NCI-H2107 treated with DMSO at 0.1 percent for 48 hours (cell line): ENCODE results near the gene RBM28.
"Not testable (repeated sequence)": the region's sequence is repeated elsewhere in the genome, so short reads cannot be mapped to it uniquely, and the experiment has no call there.

Experiments used
- DNase-seq: peaks from one replicate; lab custom pipeline; 2025; ENCODE audit not compliant: unreplicated experiment; lab: John Stamatoyannopoulos, UW

Gene RBM28

DNA sequence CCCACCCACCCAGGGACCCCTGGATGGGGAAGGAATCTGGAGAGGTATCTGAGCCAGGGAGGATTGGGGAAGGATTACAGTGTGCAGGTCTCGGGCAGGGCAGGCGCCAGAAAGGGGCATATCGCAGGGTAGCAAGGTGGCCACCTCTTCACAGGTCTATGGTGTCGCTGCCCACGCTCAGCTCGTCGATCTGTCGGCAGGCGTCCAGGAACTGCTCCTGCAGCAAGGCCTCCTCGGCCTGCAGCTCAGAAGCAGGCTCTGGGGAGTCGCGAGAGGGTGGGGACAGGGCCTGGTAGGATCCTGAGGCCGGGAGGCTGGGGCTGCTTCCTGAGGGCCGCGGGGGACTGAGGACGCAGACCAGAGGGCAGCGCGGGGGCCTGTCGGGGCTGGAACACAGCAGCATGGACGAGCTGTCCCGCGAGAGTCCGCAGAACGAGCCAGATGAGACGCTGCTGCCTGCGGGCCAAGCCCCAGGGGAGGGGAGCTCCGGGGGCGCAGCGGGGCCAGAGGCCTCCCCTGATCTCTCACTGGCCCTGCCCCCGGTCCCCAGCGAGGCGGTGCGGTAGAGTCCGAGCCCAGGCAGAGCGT is 7.1 kb upstream of the RBM28 start:
- DNase-seq = no peak

DNA sequence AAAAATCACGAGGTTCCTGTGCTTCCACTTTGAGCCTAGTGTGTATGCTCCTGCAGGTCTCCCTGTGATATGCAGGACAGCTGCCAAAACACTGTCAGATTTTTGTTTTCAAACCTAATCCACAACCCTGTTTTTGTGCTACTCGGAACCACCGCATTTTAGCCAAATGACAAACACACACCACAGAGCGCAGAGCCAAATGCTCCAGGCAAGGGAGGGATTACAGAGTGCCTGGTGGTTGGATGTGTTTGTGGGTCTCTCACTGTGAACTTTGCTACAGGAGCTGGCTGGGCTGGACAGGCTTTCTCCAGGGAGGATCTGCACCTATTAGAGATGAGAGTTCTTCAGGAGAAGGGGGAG is 5.7 kb upstream of the RBM28 start:
- DNase-seq = no peak

DNA sequence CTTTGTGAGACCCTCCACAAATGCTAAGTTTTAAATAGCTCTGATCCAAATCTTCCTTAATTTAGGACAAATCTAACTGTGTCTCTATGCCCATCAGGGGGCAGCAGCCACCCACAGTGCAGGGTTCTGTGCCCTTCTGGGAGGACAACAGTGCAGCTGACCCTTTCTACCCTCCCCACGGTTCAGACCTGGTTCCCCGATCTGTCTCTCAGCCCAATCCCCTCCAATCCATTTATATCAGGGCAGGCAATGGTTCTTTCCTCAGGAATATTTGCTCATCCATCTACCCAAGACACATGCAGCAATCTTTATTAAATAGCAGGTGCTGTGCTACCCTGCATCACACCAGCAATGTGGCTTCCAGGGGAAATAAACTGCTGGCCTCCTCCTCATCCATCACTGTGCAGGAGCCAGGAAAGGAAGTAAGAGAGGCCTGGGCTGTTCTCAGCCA is 4.0 kb upstream of the RBM28 start:
- DNase-seq = peak; percentile 28

DNA sequence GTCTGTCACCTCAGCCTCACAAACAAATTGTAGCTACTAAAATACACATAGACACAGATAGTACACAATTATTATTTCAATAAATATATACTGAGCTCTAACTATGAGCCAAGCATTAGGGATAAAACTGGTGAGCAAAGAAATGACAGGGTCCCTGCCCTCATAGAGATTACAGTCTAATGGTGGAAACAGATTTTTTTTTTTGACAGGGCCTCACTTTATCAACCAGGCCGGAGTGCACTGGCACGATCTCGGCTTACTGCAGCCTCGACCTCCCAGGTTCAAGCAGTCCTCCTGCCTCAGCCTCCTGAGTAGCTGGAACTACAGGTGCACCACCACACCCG is 695 bp upstream of the RBM28 start:
- no peak for DNase-seq

DNA sequence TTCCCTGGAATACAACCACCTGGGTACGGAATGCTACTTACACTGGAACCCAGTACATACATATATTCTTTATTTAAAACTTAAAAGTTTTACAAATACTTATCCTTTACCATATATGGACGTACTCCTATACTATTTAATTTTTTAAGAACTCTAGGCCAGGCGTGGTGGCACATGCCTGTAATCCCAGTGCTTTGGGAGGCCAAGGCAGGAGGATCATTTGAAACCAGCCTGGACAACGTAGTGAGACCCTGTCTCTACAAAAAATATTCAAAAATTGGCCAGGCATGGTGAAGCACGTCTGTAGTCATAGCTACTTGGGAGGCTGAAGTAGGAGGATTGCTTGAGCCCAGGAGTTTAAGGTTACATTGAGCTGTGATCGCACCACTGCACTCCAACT is 2.0 kb downstream of the RBM28 start:
- no peak for DNase-seq

DNA sequence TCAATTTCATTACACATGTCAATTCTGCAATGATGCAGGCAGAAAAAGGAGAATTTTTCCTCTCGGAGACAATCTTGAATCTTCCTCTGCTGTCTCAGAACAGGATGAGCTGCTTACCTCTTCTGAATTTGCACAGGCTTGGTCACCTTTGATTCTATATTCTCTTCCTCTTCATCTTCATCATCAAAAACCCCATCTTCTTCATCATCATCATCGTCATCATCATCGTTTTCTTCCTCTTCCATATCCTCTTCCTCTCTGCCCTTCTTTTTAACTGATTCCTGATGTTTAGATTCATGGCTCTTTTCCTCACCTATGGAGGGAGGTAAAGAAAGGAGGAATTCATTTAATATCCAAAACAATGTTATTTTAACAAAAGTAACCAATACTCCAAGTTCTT is 8.0 kb downstream of the RBM28 start:
- no peak for DNase-seq

DNA sequence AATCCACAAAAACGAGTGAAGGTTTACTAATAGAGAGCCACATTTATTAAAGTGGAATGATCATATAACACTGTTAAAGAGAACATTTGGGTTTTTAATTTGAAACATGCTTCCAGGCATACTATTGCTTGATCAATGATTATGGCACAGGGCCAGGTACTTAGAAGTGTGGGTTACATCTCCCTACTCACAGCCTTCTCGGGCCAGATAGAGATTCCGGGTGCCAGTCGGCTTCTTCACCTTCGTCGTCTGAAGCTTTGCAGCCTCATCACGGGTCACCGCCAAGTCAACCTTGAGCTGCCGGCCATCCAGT is 19.4 kb downstream of the RBM28 start:
- no peak for DNase-seq

DNA sequence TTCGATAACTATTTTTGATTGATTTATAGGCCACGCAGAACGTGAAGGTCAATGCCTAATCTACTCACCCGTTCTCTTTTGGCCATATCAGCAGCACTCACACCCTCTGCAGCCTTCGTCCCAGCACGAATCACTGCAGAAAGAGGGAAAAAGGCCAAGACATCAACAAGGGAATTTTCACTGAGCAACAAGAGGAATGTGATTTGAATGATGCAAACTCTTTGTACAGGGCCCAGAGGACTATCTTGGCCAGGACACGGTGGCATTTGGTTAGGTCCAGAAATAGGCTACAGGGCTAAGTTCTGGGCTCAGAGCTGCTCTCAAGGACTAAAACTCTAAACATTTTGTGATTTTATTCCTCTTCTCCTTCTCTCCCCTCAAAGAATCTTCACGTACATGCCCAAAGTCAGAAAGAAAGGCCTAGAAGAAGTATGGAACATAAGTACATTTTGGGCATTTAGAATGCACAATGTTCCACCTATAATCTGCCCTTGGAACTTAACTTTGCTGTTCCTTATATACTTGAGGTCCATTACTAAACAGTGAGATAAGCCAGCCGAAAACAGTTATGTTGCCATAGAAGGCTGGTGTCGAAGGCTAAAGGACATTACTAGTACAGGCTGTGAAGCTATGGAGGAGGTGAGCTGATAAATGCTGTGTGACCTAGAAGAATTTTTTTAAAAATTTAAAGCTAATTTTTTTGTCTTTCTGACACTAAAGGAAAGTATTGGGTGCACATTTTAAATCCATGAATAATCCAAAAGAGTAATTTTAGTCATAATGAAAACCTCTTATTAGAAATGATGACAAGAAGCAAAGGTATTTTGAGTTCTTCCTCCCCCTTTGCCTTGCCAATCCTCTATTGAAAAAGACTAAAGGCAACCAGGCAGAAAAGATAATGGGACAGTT is 20.0 kb downstream of the RBM28 start:
- no peak for DNase-seq

DNA sequence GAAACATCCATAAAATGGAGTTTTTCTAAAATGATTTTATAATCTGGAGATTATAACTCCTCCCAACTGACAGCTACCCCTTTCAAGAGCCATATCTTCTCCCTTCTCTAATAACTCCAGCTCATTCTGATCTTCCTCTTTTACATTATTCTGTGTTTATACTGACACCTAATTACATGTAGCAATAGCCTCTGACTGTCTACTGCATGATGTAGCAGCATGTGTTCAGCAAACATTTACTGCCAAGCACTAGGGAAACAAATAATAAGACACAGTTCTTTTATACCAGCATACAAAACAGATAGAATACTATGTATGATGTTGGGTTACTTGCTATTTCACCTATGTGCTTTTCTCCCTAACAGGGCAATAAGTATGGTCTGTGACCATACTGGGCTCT is 20.7 kb downstream of the RBM28 start:
- no peak for DNase-seq

DNA sequence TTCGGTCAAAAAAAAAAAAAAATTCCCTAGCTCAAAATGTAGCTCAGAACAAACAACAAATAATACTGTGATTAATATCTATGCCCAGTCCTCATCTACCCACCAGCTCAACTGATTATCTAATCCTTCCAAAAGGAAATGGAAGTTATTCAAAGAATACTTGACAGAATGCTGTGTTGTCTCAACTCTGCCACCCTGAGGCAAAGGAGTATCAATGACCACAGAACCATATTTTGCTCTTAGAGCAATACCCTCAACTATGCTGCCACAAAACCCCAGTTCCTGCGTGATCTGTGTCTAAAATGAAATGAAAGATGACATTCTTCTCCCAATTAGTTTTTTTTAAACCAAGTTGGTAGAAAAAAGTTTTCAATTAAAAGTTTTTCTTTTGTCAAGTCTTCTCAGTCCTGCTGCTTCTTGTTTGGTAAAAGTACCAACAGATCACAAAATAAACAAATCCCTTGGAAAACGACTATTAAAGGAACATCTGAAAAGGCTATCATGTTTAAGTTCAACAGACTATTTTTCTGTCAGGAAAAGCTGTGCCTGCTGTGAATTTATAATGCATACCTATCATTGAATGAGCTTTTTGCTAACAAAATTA is 21.6 kb downstream of the RBM28 start:
- peak; percentile 31 for DNase-seq

DNA sequence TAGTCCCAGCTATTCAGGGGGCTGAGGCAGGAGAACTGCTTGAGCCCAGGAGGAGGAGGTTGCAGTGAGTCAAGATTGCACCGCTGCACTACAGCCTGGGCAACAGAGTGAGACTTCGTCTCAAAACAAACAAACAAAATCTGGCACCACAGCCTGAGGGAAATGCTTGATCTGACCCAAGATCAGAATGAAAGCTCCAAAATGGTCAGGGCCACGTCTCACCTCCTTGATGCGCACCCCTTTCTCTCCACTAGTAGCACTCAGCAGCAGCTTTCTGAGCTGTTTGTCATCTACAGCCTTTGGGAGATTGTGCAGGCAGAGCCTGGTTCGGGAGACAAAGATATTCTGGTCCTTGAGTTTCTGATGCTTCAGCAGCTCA is 22.7 kb downstream of the RBM28 start:
- DNase-seq = no peak

DNA sequence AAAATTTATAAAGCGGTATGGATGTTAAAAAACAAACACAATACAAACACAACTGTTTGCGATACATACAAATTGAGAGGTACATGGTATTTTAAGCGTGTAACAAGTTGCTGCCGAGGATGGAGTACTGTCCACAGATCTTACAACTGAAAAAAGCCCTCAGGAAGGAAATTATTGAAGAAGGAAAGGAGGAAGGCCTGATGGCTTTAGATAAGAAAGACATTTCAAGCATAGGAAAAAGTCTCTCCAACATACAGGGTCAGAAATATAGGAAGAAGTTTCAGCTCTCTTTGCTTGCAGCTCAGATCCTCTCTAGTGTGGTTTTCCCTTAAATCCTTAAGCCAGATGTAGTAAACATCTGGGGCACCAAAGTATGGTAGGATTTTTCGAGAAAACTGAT is 25.0 kb downstream of the RBM28 start:
- no peak for DNase-seq

DNA sequence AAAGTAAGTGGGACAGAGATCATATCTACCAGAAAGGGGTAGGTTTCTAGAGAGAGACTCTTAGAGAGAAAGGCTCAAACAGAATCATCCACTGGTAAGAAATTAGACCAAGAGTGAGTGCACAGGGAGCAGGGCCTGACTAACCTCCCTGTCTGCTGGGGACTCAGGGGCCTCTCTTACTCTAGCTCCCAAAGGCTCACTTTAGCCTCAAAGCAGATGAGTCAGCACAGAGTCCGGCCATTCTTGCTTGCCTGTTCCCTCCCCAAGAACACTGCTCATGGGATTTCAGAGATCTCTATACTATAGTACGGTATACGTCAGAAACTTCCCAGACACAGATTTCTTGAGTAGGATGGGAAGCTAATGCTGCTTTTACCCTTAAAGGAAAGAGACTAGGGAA is 32.7 kb downstream of the RBM28 start:
- DNase-seq = no peak

DNA sequence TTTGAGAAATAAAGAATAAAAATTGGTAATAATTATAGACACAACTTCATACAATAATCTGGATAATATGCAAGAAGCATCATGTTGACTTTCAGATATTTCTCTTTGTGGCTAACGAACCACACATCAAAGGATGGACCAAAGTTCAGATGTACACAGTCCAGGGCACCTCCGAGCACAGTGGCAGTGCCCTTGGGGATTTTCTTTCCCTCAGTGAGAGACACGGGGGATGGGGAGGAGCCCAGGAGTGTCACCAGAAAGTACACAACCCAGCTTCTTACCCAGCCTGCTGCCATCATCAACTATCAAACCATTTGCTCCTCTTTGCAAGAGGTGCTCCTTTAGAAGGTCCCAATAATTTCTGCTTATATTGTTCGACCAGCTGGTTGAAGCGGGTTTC is 33.2 kb downstream of the RBM28 start:
- DNase-seq = no peak

DNA sequence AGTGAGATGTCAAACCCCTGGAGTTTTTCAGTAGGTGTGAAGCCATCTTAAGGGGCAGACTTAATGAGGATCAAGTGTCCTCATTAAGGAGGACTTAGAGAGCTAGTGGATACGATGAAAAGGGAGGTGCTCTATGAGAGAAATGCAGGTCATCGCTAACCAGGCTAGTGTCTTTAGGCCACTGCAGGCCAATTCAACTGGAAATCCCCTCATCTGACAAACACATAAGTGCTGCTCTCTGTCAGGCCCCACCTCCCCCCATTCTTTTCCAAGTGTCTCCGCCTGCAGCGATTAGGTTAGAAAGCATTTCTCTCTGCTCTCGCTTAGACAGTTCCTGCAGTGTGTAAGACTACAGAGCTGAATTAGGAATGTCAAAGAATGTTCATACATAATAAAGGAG is 33.7 kb downstream of the RBM28 start:
- DNase-seq = no peak

DNA sequence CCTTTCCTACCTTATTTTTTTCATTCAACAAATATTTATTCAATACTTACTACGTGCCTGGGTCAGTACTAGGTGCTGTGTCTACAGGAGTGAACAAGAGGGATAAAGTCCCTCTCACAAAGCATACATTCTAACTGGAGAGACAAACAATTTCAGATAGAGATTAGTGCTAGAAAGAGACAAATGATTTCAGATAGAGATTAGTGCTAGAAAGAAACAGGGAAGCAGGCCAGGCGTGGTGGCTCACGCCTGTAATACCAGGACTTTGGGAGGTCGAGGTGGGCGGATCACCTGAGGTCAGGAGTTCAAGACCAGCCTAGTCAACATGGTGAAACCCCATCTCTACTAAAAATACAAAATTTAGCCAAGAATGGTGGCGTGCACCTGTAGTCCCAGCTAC is 34.6 kb downstream of the RBM28 start:
- DNase-seq = no peak

DNA sequence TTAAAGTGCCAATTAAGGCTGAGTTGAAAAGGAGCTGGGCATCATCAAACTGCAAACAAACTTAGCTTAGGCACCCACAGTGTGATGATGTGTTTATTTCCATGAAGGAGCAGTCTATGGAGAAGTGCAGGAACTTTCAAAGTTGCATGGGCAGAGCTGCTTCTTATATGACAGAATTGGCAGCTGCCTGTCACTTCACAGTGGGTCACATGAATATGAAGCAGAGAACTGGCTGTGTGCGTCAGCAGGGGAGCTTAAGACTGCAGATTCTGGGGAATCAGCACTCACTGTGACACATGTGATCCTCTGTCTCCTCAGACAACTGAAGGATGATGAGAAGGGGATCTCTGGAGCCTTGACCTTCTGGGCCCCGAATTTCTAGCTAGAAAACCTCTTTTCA is 36.6 kb downstream of the RBM28 start:
- no peak for DNase-seq

DNA sequence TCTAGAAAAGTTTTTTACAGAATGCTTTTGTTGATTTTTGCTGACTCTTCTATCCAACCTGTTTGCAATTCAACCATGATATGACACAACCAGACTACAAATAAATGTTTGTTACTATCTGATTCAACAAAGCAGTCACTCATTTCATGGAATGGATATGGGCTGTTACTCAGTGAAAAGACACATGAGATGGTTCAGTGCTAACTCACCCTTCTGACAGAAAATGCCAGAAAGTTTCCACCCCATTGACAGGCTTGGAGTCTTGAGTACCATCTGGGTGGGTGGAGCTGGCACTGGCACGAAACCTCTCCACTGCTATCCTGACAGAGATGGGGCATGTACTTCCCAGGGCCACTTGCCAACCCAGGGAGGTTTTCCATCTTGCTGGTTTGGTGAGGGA is 39.5 kb downstream of the RBM28 start:
- DNase-seq = no peak

DNA sequence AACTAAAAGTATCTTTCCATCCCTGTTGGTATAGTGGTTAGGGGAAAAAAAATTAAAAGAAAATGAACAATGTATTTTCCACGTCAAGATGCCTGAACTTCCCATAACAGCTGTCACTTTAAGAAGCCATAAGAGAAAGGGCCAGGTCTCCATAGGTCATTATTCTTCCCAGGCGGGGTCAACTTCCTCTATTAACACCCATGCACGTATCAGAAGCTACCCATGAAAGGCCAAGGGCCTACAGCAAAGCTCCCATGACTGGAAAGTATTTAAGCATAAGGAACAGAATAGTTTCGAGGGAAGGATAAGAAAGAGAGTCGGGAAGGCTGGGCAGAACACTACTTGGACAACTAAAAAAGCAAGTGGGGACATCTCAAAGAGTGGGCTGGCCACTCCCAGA is 40.1 kb downstream of the RBM28 start:
- DNase-seq = no peak

DNA sequence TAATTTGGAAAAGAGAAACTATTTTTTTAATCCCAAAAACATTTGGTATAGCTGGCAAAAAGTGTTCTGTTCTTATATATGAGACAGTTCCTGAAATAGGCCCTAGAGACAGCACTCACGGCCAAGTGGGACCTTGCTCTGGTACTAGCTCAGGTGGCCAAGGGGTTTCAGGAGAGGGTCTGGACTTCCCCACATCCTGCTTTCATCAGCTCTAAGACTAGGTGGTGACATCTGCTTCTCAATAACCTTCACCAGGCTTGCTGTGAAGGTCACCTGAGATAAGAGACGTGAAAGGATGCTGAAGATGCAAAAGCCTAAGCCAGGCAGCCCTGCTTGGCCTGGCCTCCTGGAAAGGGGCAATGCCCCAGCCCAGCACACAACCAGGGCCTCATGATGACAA is 40.6 kb downstream of the RBM28 start:
- no peak for DNase-seq

DNA sequence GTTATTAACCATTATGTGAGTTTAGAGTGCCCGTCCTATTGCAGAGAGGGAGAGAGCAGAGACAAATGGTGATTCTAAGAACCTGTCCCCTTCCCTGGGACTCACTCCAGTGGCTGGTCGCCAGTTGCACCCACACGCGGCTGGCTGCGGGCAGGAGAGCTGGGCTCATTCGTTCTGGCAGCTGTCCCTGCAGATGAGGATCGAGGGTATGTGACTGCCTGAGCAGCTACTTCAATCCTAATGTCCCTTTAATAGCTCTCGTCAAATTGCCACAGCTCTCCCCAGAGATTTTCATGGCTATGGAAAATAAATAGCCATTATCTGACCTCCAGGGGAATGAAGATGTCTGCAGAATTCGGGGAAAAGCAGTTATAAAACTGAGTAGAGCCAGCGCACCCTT is 41.6 kb downstream of the RBM28 start:
- no peak for DNase-seq

DNA sequence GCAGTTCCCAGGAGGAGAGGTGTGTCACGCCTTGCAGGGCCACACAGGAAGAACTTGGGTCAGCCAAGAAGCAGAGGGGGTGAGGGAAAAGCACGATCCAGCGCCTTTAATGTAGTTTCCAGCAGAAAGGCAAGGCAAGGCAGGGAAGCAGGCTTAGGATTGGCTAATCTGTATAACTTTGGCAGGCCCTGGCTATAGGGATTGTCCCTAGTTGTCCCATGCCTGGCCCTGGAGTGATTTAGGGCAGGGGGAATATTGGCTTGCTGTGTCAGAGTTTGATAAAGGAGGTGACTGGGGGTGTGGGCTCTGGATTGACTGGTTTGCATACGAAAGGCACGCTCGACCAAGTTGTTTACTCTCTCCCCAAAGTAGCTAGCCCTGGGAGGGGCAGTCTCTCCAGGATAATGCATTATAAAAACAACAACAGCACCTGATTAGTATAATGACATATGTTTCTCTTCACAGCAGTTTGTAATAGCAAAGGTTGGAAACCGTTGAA is 44.5 kb downstream of the RBM28 start:
- no peak for DNase-seq

DNA sequence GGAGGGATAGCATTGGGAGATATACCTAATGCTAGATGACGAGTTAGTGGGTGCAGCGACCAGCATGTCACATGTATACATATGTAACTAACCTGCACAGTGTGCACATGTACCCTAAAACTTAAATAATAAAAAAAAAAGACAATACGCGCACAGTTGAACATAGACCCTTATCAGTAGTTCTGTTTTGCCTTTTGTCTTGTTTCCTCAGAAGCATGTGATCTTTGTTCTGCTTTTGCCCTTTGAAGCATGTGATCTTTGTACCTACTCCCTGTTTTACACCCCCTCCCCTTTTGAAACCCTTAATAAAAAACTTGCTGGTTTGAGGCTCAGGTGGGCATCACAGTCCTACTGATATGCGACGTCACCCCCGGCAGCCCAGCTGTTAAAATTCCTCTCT is 45.7 kb downstream of the RBM28 start:
- not testable (repeated sequence) for DNase-seq
